HepG2 (cell line): ENCODE measurements around the gene SPHK2. TPM values are rescaled to one million over a fixed set of nuclear protein-coding genes. Genes with fewer than 3 reads are reported as not detected.

Experiments
- ATF7 ChIP-seq, 2 experiments: fragments of 450-650 bp in 1 of 2; sonication (generic) in 1 of 2; formaldehyde crosslinking in 1 of 2; IDR thresholded peaks; 2 replicates each; pipeline versions ENCODE4 v1.4.0 to v1.6.1; 2016 to 2020; ENCODE audit warnings: antibody characterized with exemption in 1 of 2, mild to moderate bottlenecking in 1 of 2, missing genetic modification reagents in 1 of 2
- ELF4 ChIP-seq: sonication (generic); formaldehyde crosslinking; IDR thresholded peaks from 2 replicates; pipeline ENCODE4 v1.5.0; 2020; ENCODE audit warnings: missing genetic modification reagents, mild to moderate bottlenecking, moderate library complexity, borderline replicate concordance
- GTF3A ChIP-seq: sonication (generic); formaldehyde crosslinking; conservative IDR thresholded peaks from 2 replicates; pipeline ENCODE4 v1.4.0; 2020; ENCODE audit warnings: mild to moderate bottlenecking, missing genetic modification reagents
- MAFG ChIP-seq: sonication (generic); formaldehyde crosslinking; IDR thresholded peaks from 2 replicates; pipeline ENCODE4 v1.5.1; 2020; ENCODE audit warnings: mild to moderate bottlenecking, missing genetic modification reagents
- MAFK ChIP-seq, 2 experiments: IDR thresholded peaks in 1 of 2; conservative IDR thresholded peaks in 1 of 2; 2 replicates each; pipeline ENCODE4 v1.6.1; 2011; ENCODE audit warnings: improper control_type of control experiment in 2 of 2, low read length in 2 of 2
- PPARG ChIP-seq: conservative IDR thresholded peaks from 2 replicates; pipeline ENCODE4 v1.6.1; 2016; ENCODE audit warnings: missing biosample characterization, missing genetic modification reagents
- SOX6 ChIP-seq, 2 experiments: fragments of 450-650 bp in 1 of 2; sonication (generic) in 1 of 2; formaldehyde crosslinking in 1 of 2; IDR thresholded peaks; 2 replicates each; pipeline versions ENCODE4 v1.4.0 to v1.6.1; 2017 to 2020; ENCODE audit warnings: antibody characterized with exemption in 1 of 2, mild to moderate bottlenecking in 1 of 2, missing genetic modification reagents in 1 of 2
- SP4 ChIP-seq: sonication (generic); formaldehyde crosslinking; IDR thresholded peaks from 2 replicates; pipeline ENCODE4 v1.8.1; 2023; ENCODE audit warnings: mild to moderate bottlenecking, missing genetic modification reagents
- TBL1XR1 ChIP-seq: fragments of 150-350 bp; IDR thresholded peaks from 2 replicates; pipeline ENCODE4 v1.6.1; 2014; ENCODE audit warnings: borderline replicate concordance, low read length; ENCODE audit not compliant: partially characterized antibody
- TCF12 ChIP-seq, 2 experiments: fragments of 450-650 bp in 1 of 2; sonication (generic) in 1 of 2; formaldehyde crosslinking in 1 of 2; IDR thresholded peaks; 2 replicates each; pipeline versions ENCODE4 v1.6.1 to v1.8.0; 2017 to 2022; ENCODE audit warnings: antibody characterized with exemption in 1 of 2, mild to moderate bottlenecking in 1 of 2, missing genetic modification reagents in 1 of 2, moderate library complexity in 1 of 2
- ZNF180 ChIP-seq: sonication (generic); formaldehyde crosslinking; IDR thresholded peaks from 2 replicates; pipeline ENCODE4 v1.4.0; 2020; ENCODE audit warnings: low read depth, missing genetic modification reagents, borderline replicate concordance
- ZNF337 ChIP-seq: sonication (generic); formaldehyde crosslinking; IDR thresholded peaks from 2 replicates; pipeline ENCODE4 v1.5.1; 2020; ENCODE audit warnings: missing genetic modification reagents, low read depth, mild to moderate bottlenecking, borderline replicate concordance
- ZNF431 ChIP-seq: sonication (generic); formaldehyde crosslinking; IDR thresholded peaks from 2 replicates; pipeline ENCODE4 v1.9.0; 2022; ENCODE audit warnings: missing genetic modification reagents, low read depth, mild to moderate bottlenecking, borderline replicate concordance
- ZNF543 ChIP-seq: sonication (generic); formaldehyde crosslinking; IDR thresholded peaks from 2 replicates; pipeline ENCODE4 v1.4.0; 2020; ENCODE audit warnings: mild to moderate bottlenecking, missing genetic modification reagents
- ZNF652 ChIP-seq: IDR thresholded peaks from 2 replicates; pipeline ENCODE4 v1.6.1; 2016; ENCODE audit warnings: low read depth, borderline replicate concordance
- ZNF670 ChIP-seq: sonication (generic); formaldehyde crosslinking; IDR thresholded peaks from 2 replicates; pipeline ENCODE4 v1.8.0; 2022; ENCODE audit warnings: mild to moderate bottlenecking, missing genetic modification reagents, borderline replicate concordance
- polyA plus RNA-seq, 8 experiments: library from polyadenylated mRNA; depleted of rRNA in 3 of 8; stranded (reverse) in 7 of 8; unstranded in 1 of 8; fragments of >200 nt; fragmentation: Illumina TruSeq in 4 of 8; extraction: Trizol in 4 of 8; gene quantifications; 2 replicates each; pipeline versions ENCODE4 v1.2.1 to v1.2.3, GENCODE V29; 2011 to 2016; ENCODE audit warnings: low read depth in 4 of 8, missing spikeins in 1 of 8, mixed read lengths in 1 of 8; ENCODE audit not compliant: insufficient read depth in 1 of 8
- total RNA-seq, 5 experiments: library from RNA; depleted of rRNA; stranded (reverse); fragments of >200 nt; fragmentation: Illumina TruSeq; extraction: Trizol; gene quantifications; 2 replicates each; pipeline ENCODE4 v1.2.3, GENCODE V29; 2016; ENCODE audit warnings: low read depth in 1 of 5
- TF ChIP-seq, protein P1 (sequence below): IDR thresholded peaks from 2 replicates; pipeline ENCODE4 v1.6.1; 2016; ENCODE audit warnings: missing genetic modification reagents, missing compliant biosample characterization
- TF ChIP-seq, protein P2 (sequence below): sonication (generic); formaldehyde crosslinking; IDR thresholded peaks from 2 replicates; pipeline ENCODE4 v1.4.0; 2020; ENCODE audit warnings: missing genetic modification reagents
- TF ChIP-seq, protein P3 (sequence below), 2 experiments: fragments of 450-650 bp in 1 of 2; sonication (generic) in 1 of 2; formaldehyde crosslinking; IDR thresholded peaks; 2 replicates each; pipeline versions ENCODE4 v1.5.0 to v1.8.0; 2020 to 2022; ENCODE audit warnings: mild to moderate bottlenecking in 1 of 2, missing genetic modification reagents in 1 of 2
- TF ChIP-seq, protein P4 (sequence below): sonication (generic); formaldehyde crosslinking; IDR thresholded peaks from 2 replicates; pipeline ENCODE4 v1.4.0; 2020; ENCODE audit warnings: missing genetic modification reagents

Gene SPHK2
- total and polyA plus RNA-seq, 2 of the 13 experiments (the other 11 are each of a cell fraction or from before 2014, with no cell fraction given), result 2.9 to 14.4 TPM

DNA sequence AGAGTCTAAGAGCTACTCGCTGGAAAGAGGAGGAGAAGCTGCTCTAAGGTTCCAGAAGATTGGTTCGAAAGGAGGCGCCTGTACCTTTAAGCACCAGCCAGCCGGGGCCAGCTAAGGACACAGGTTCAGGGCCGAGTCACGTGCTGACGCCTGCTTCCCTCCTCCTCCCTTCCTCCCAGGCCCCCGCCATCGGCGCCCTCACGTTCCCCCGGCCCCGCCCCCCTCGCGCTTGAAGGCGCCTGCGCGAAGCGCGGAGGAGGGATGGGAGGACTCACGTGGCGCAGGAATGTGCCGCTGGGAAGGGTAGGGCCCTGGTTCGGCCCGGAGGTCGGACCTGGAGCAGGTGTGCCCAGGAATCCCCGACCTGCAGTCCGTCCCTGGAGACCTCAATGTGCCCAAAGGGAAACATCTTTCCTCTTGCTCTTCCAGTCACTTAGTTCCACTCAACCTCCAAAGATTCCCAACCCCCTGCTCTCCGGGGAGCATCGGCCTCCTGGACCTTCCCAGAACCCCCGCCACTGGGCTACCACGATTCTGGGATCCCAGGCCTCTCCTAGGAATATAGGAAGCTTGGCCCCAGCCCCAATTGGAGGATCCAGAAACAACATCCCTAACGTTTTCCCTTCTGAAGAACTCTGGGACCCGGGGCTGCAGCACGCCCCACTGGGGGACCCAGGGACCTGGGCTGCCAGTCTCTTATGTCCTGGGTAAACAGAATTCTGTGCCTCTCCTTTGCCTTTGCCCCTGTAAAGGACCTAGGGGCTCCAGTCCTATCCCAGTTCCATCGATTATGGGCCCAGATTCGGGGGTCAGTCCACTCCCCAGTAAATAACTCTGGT lies 15.3 kb downstream of the SPHK2 start (continued):
- TF ChIP-seq SP4 (CRISPR knock-in tag), result peak; percentile 79
- TF ChIP-seq MAFK (conservative IDR thresholded peaks at IDR 0.05 in 1 of 2, IDR thresholded peaks at IDR 0.05 in 1 of 2; ENCODE audit: low read length in 2 of 2), result no peak
- TF ChIP-seq PPARG (CRISPR knock-in tag), result no peak; the same call in 1 of the 2 replicates
- no peak for TF ChIP-seq ZNF337 (CRISPR knock-in tag)
- TF ChIP-seq, protein P1, sequence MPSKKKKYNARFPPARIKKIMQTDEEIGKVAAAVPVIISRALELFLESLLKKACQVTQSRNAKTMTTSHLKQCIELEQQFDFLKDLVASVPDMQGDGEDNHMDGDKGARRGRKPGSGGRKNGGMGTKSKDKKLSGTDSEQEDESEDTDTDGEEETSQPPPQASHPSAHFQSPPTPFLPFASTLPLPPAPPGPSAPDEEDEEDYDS (CRISPR knock-in tag), result no peak
- TF ChIP-seq ZNF670 (CRISPR knock-in tag), result 0 out of 2 replicates have a peak, but pooled peaks have one; percentile 51
- TF ChIP-seq ELF4 (CRISPR knock-in tag), result no peak
- no peak for TF ChIP-seq ZNF180
- TF ChIP-seq TCF12 (IDR thresholded peaks at IDR 0.05), result no peak
- TF ChIP-seq TCF12 (CRISPR knock-in tag; IDR thresholded peaks at IDR 0.05), result no peak
- no peak for TF ChIP-seq MAFG (CRISPR knock-in tag)
- no peak for TF ChIP-seq ATF7 (IDR thresholded peaks at IDR 0.05)
- TF ChIP-seq ATF7 (CRISPR knock-in tag; IDR thresholded peaks at IDR 0.05), result no peak
- TF ChIP-seq ZNF543 (CRISPR knock-in tag), result peak; percentile 24; the same call in 1 of the 2 replicates
- no peak for TF ChIP-seq ZNF652 (CRISPR knock-in tag)
- TF ChIP-seq SOX6 (IDR thresholded peaks at IDR 0.05), result no peak
- peak; percentile 57 for TF ChIP-seq SOX6 (CRISPR knock-in tag; IDR thresholded peaks at IDR 0.05)
- no peak for TF ChIP-seq TBL1XR1
- TF ChIP-seq, protein P2, sequence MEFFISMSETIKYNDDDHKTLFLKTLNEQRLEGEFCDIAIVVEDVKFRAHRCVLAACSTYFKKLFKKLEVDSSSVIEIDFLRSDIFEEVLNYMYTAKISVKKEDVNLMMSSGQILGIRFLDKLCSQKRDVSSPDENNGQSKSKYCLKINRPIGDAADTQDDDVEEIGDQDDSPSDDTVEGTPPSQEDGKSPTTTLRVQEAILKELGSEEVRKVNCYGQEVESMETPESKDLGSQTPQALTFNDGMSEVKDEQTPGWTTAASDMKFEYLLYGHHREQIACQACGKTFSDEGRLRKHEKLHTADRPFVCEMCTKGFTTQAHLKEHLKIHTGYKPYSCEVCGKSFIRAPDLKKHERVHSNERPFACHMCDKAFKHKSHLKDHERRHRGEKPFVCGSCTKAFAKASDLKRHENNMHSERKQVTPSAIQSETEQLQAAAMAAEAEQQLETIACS (CRISPR knock-in tag), result no peak
- TF ChIP-seq, protein P3, sequence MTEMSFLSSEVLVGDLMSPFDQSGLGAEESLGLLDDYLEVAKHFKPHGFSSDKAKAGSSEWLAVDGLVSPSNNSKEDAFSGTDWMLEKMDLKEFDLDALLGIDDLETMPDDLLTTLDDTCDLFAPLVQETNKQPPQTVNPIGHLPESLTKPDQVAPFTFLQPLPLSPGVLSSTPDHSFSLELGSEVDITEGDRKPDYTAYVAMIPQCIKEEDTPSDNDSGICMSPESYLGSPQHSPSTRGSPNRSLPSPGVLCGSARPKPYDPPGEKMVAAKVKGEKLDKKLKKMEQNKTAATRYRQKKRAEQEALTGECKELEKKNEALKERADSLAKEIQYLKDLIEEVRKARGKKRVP (CRISPR knock-in tag; IDR thresholded peaks at IDR 0.05), result no peak
- TF ChIP-seq ZNF431, result no peak
- TF ChIP-seq, protein P4, sequence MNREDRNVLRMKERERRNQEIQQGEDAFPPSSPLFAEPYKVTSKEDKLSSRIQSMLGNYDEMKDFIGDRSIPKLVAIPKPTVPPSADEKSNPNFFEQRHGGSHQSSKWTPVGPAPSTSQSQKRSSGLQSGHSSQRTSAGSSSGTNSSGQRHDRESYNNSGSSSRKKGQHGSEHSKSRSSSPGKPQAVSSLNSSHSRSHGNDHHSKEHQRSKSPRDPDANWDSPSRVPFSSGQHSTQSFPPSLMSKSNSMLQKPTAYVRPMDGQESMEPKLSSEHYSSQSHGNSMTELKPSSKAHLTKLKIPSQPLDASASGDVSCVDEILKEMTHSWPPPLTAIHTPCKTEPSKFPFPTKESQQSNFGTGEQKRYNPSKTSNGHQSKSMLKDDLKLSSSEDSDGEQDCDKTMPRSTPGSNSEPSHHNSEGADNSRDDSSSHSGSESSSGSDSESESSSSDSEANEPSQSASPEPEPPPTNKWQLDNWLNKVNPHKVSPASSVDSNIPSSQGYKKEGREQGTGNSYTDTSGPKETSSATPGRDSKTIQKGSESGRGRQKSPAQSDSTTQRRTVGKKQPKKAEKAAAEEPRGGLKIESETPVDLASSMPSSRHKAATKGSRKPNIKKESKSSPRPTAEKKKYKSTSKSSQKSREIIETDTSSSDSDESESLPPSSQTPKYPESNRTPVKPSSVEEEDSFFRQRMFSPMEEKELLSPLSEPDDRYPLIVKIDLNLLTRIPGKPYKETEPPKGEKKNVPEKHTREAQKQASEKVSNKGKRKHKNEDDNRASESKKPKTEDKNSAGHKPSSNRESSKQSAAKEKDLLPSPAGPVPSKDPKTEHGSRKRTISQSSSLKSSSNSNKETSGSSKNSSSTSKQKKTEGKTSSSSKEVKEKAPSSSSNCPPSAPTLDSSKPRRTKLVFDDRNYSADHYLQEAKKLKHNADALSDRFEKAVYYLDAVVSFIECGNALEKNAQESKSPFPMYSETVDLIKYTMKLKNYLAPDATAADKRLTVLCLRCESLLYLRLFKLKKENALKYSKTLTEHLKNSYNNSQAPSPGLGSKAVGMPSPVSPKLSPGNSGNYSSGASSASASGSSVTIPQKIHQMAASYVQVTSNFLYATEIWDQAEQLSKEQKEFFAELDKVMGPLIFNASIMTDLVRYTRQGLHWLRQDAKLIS (CRISPR knock-in tag), result no peak
- TF ChIP-seq GTF3A (CRISPR knock-in tag), result no peak
